Fibroblast of lung (primary cell): ENCODE results near the gene KLK8.

Source experiments
- CTCF ChIP-seq, 2 donors: IDR thresholded peaks in 1 of 2; conservative IDR thresholded peaks in 1 of 2; 1 replicate in 1 of 2; 2 replicates in 1 of 2; pipeline ENCODE4 v1.5.1; 2011 to 2012; ENCODE audit warnings: low read length in 2 of 2, control low read depth in 1 of 2, inconsistent platforms in 1 of 2, low read depth in 1 of 2, mild to moderate bottlenecking in 1 of 2
- EZH2 ChIP-seq: IDR thresholded peaks from 2 replicates; pipeline ENCODE4 v1.5.1; 2012; ENCODE audit warnings: low read length, control low read depth, mild to moderate bottlenecking; ENCODE audit errors: missing control alignments

GRCh38 chr19:50998061-50998460 lies 3.3 kb downstream of the KLK8 start:
- TF ChIP-seq CTCF (conservative IDR thresholded peaks at IDR 0.05 in 1 of 2, IDR thresholded peaks at IDR 0.05 in 1 of 2; ENCODE audit: low read depth in 1 of 2, low read length in 2 of 2) (no peak), EZH2 (no peak)
